HPDE6-E6E7 (cell line): ENCODE results near the gene TDRD1.

ENCODE experiments used
- DNase-seq: peaks from one replicate; pipeline ENCODE4 v3.0.0; 2011; ENCODE audit warnings: missing footprints; ENCODE audit errors: extremely low spot score

The TDRD1 gene

GRCh38 chr10:114261076-114261475, 81.9 kb downstream of the TDRD1 start:
- no peak for DNase-seq

- DNase-seq = no peak
Observed at GRCh38 chr10:114262496-114262895, 83.3 kb downstream of the TDRD1 start.

GRCh38 chr10:114265392-114266053, 86.4 kb downstream of the TDRD1 start:
- DNase-seq = no peak

- peak; percentile 65 for DNase-seq
Observed at GRCh38 chr10:114266521-114266920, 87.4 kb downstream of the TDRD1 start.

- no peak for DNase-seq
Observed at GRCh38 chr10:114271075-114271778, 92.1 kb downstream of the TDRD1 start.

DNA sequence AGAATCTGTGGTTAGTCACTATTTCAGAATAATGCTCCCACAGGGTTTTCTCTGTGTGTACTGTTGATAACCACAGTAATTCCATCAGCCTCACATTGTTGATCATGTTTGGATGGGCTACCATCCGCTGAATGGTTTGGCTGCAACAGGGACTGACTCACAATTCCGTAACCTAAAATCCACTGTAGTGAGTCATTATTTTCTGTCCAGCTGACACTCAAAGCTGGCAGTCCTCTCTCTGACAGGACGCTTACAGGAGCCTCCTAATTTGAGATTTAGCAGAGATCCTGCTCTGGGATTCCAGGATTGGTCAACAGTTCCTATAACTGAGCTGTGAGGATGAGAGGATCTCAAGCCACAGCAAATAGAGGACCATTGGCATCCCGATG, 92.6 kb downstream of the TDRD1 start:
- DNase-seq = peak; percentile 85

GRCh38 chr10:114272696-114273095, 93.5 kb downstream of the TDRD1 start:
- no peak for DNase-seq

- no peak for DNase-seq
Observed at GRCh38 chr10:114273910-114274309, 94.8 kb downstream of the TDRD1 start.

DNA sequence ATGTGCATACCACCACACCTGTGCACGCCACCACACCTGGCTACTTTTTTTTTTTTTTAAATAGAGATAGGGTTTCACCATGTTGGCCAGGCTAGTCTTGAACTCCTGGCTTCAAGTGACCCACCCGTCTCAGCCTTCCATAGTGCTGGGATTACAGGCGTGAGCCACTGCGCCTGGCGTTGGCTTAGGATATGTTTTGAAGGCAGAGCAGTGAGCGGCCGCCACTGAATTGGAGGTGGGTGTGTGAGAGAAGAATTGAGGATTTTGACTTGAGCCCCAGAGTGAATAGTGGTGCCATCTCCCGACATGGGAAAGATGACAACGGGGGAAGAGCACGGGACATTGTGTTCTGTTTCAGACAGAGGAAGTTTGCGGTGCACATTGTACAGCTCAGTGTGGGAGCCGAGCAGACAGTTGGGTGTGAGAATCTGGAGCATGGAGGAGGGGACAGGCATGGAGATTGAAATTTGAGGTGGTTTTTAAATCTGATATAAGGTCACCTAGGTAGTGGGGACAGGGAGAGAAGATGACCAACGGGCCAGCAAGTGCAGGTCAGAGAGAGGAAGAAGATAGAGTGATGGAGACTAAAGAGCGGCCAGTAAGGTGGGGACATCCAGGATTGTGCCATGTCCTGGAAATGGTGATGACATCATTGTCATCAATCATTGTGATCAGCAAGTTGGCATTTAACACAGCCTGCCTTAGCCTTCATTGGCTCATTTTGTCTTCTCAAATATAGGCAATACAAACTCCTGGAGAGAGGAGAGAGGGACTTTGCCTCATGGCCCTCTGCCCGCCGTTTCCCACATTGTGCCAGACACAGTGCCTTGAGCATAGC, 95.7 kb downstream of the TDRD1 start:
- no peak for DNase-seq

DNA sequence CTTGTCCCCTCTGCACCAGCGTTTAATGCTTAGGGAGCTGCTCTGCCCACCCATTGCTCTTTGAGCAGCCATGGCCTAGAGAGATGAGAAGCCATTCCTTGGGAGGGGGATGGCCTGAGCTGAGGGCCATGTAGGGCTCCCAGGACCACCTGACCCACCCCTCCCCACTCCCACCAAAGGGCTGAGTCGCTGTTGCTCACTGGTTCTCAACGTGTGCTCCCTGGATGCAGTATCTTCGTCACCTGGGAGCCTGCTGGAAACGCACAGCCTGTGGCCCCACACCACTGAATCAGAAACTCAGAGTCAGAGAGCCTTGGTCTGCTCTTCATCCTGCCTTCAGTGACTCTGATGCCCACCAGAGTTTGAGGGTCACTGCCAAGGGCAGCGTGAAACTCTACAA, 96.9 kb downstream of the TDRD1 start:
- no peak for DNase-seq

DNA sequence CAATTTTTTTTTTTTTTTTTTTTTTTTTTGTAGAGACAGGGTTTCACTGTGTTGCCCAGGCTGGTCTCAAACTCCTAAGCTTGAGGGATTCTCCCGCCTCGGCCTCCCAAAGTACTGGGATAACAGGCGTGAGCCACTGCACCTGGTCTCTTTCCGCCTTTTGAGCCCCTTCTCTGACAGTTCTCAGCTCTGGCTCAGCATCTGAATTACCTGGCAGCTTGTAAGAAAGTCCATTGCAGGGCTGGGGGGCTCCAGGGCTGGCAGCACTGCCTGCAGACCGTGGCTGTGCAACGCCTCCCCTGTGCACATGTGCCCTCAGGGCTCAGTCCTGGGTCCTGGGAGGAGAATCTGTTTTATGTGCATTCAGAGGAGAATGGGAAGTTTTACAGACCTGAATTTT, 97.5 kb downstream of the TDRD1 start:
- no peak for DNase-seq

DNA sequence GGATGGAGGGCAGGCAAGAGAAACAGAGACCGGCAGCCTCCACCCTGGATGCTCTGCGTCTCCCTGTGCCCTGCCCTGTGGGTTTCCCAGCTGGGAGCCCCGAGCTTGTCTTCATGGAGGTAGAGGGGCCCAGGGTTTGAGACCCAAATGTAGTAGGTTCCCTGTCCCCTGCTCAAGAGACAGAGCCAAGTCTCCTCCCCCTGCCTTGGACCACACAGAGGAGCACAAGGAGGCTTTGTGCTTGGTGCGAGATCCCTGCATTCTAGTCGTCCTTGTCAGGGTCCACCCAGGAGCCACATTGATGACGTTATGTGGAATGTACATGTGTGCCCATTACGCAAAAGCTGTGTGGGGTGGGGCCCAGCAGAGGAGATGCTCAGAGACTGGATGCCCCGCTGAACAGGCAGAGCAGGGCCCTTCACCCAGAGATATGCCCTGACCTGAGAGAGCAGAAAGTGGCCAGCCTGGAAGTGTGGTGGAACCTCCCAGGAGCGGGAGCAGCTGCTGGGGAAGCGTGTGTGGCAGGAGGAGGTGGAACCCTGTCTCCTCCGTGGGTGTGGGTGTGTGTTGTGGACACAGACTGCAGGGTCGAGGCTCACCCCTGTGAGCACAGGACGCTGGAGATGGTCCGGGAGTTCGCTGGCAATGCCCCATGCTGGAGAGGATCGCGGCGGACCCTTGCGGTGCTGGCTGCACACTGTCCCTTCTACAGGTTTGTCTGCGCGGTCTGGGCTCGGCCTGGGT, 99.2 kb downstream of the TDRD1 start:
- DNase-seq = no peak

DNA sequence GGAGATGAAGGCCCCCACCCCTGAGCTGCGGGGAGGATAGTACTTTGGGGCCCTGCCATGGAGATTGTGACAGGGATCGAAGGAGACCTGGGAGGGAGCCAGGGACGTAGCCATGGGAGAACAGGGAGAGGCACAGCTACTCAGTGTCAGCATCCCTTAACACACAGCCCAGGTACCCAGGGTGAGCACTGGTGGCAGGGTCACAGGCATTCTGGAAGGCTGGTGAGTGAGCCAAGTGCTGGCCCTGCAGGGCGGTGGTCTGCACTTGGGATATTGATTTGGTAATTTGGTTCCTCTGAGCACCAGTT, 99.7 kb downstream of the TDRD1 start:
- no peak for DNase-seq

GRCh38 chr10:114279289-114279688, 100.1 kb downstream of the TDRD1 start:
- no peak for DNase-seq

DNA sequence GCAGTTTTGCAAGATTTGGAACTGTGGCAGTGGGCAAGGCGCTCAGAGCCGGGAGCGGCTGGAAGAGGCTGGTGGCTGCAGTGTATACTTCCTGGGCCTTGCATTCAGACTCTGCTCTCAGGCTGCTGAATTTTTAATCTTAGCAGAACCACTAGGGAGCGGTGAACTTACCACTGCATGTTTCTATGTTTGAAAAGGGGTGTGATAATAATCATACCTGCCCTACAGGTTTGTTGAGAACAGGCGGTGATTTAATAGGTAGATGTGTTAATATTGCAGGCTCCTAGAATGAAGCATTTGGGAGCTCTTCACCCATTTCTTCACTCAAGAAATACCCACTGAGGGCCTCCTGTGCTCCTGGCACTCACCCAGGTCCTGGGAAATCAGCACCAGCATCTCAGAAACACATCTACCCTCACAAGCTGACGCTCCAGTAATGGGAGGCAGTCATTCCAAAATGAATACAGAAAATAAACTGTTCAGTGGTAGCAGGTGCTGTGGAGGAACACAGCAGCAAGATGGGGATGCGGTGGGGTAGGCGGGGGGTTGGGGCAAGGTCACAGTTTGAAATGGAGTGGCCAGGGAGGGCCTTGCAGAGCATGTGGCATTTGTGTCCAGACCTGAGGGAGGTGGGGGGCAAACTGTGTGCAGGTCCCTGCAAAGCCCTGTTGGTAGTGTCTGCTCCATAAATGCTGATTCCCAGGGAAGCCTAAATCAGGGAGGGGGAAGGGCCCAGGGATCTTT, 100.9 kb downstream of the TDRD1 start:
- DNase-seq = peak; percentile 32

DNA sequence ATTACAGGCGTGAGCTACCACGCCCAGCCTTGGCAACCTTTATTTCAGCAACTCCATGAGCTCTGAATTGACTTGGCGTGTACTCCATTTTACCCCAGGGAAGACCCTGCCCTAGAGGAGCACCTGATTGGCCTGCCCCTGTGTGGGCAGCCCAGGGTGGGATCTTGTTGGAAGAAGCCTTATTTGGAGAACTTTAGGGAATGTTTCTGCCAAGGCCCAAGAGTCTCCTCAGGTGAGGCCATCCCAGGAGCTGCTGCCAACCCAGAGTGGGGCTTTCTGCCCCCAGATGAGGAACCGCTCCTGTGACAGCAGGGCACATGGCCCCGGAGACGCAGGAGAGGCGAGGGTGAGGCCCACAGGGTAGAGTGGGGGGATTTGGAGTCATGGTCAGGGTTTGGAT, 101.9 kb downstream of the TDRD1 start:
- DNase-seq = no peak

- no peak for DNase-seq
Observed at GRCh38 chr10:114281461-114281860, 102.3 kb downstream of the TDRD1 start.
